Fibroblast of pulmonary artery (primary cell): Measurements from ENCODE around the gene RRAS2.
"Not testable (repeated sequence)": the region's sequence is repeated elsewhere in the genome, so short reads cannot be mapped to it uniquely, and the experiment has no call there.

ENCODE experiments used
- DNase-seq: peaks from one replicate; pipeline ENCODE4 v3.0.0-alpha.2; 2010; ENCODE audit warnings: low read depth
- H3K4me3 ChIP-seq: replicated peaks from 2 replicates; pipeline ENCODE4 v1.5.1; 2011; ENCODE audit warnings: low read depth, mild to moderate bottlenecking, control low read depth, low read length, moderate library complexity
- CTCF ChIP-seq: IDR thresholded peaks from 2 replicates; pipeline ENCODE4 v1.5.1; 2011; ENCODE audit warnings: mild to moderate bottlenecking, control low read depth, low read length, inconsistent platforms; ENCODE audit errors: missing control alignments

RRAS2 gene

GRCh38 chr11:14253840-14254239, 105.1 kb downstream of the RRAS2 start:
- no peak for TF ChIP-seq CTCF
- DNase-seq, result no peak
- H3K4me3 ChIP-seq, result no peak overlapping the region

- DNase-seq, result no peak
- TF ChIP-seq CTCF, result no peak
- no peak overlapping the region for H3K4me3 ChIP-seq
These were observed 105.6 kb downstream of the RRAS2 start for GRCh38 chr11:14253421-14253820.

GRCh38 chr11:14252501-14252900, 106.5 kb downstream of the RRAS2 start:
- H3K4me3 ChIP-seq, DNase-seq: not testable (repeated sequence)

- no peak for DNase-seq
- no peak overlapping the region for H3K4me3 ChIP-seq
- no peak for TF ChIP-seq CTCF
These were observed 107.2 kb downstream of the RRAS2 start for GRCh38 chr11:14251754-14252153.

- TF ChIP-seq CTCF, result peak; percentile 79
- DNase-seq, result peak; percentile 70
- no peak overlapping the region for H3K4me3 ChIP-seq
These were observed 109.6 kb downstream of the RRAS2 start for GRCh38 chr11:14249121-14249963.

- no peak for DNase-seq
- TF ChIP-seq CTCF, result no peak
- H3K4me3 ChIP-seq, result no peak overlapping the region
These were observed 110.4 kb downstream of the RRAS2 start for GRCh38 chr11:14248580-14248981.

GRCh38 chr11:14245444-14245843, 113.5 kb downstream of the RRAS2 start:
- H3K4me3 ChIP-seq, result no peak overlapping the region
- TF ChIP-seq CTCF, result no peak
- no peak for DNase-seq
